Esophagus muscularis mucosa (tissue), 4 donors: ENCODE results near the gene ACSS1. TPM values are rescaled to one million over a fixed set of nuclear protein-coding genes. Genes with fewer than 3 reads are reported as not detected.

Experiments used
- DNase-seq: peaks from one replicate; pipeline ENCODE4 v3.0.0-alpha.2; 2017; ENCODE audit errors: extremely low spot score
- H3K27ac ChIP-seq, 4 donors: fragments of 200-600 bp; sonication (generic); replicated peaks in 1 of 4; 1 replicate in 3 of 4; 2 replicates in 1 of 4; pipeline ENCODE4 v1.5.1; 2016 to 2019; ENCODE audit warnings: mild to moderate bottlenecking in 1 of 4
- H3K27me3 ChIP-seq, 4 donors: fragments of 200-600 bp; sonication (generic); one replicate each; pipeline versions ENCODE4 v1.5.1 to v1.6.0; 2016 to 2019
- H3K36me3 ChIP-seq, 4 donors: fragments of 200-600 bp; sonication (generic); one replicate each; pipeline ENCODE4 v1.5.1; 2016 to 2019
- H3K4me1 ChIP-seq, 4 donors: fragments of 200-600 bp; sonication (generic); one replicate each; pipeline ENCODE4 v1.5.1; 2016 to 2019
- H3K4me3 ChIP-seq, 4 donors: fragments of 200-600 bp; sonication (generic); 1 replicate in 2 of 4; 2 replicates in 2 of 4; pipeline ENCODE4 v1.5.1; 2016 to 2019; ENCODE audit warnings: mild to moderate bottlenecking in 4 of 4, moderate library complexity in 1 of 4
- H3K9me3 ChIP-seq, 4 donors: fragments of 200-600 bp; sonication (generic); 1 replicate in 3 of 4; 2 replicates in 1 of 4; pipeline ENCODE4 v1.5.1; 2016 to 2019
- EP300 ChIP-seq: sonication (generic); formaldehyde crosslinking; IDR thresholded peaks from one replicate; pipeline ENCODE4 v1.6.1; 2017; ENCODE audit warnings: antibody characterized with exemption
- POLR2A ChIP-seq: fragments of 450-650 bp; IDR thresholded peaks from one replicate; pipeline ENCODE4 v1.6.1; 2017; ENCODE audit warnings: antibody characterized with exemption, moderate library complexity, mild to moderate bottlenecking, low read depth
- POLR2AphosphoS5 ChIP-seq, 2 donors: sonication (generic); formaldehyde crosslinking; IDR thresholded peaks; one replicate each; pipeline ENCODE4 v1.6.1; 2017; ENCODE audit warnings: antibody characterized with exemption in 2 of 2
- WGBS: methylation state at CpG from one replicate; pipeline ENCODE4 v1.1.5; 2018; 5-methylcytosine and 5-hydroxymethylcytosine counted together
- intact Hi-C: fragments of 100-400 bp; cut with DNase I; formaldehyde crosslinking; loops from one replicate; pipeline ENCODE4 v1.15.1; 2023
- total RNA-seq, 4 donors: library from RNA; depleted of rRNA; stranded (reverse); fragments of >200 nt; gene quantifications; one replicate each; pipeline versions ENCODE4 v1.1.0 to v1.2.1, GENCODE V29; 2016
- TF ChIP-seq, protein P1 (sequence below), 3 experiments: fragments of 200-600 bp in 2 of 3; fragments of 450-650 bp in 1 of 3; sonication (generic) in 2 of 3; IDR thresholded peaks; one replicate each; pipeline ENCODE4 v1.5.1; 2017 to 2019; ENCODE audit warnings: antibody characterized with exemption in 3 of 3, mild to moderate bottlenecking in 2 of 3, moderate library complexity in 1 of 3

The ACSS1 gene
- total RNA-seq, 4 donors from 2014 or later, result 36.6 to 154 (median 65.3) TPM

DNA sequence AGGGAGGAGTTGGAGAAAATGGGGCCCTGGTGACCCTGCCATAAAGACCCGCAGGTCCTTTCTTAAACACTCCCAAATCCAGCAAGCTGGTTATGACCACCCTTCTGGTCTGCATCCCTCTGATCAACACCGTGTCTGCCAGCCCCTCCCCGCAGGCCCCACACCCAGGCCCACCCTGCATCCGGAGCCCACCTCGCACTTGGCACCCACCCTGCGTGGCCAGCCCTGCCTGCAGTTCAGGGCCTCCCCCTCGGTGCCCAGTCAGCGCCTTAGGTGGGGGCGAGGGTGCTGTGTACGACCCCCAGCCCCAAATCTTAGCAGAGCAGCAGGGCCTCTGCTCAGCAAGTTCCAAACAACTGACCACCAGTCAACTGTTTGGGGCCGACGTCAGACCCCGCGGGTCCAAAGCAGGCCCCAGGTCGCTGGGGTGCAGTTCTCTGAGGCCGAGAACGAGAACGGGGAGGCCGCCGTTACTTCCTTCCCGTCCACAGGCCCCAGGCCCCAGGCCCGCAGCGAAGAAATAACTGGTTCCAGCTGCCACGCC lies 1.2 kb downstream of the ACSS1 start:
- TF ChIP-seq, protein P1, sequence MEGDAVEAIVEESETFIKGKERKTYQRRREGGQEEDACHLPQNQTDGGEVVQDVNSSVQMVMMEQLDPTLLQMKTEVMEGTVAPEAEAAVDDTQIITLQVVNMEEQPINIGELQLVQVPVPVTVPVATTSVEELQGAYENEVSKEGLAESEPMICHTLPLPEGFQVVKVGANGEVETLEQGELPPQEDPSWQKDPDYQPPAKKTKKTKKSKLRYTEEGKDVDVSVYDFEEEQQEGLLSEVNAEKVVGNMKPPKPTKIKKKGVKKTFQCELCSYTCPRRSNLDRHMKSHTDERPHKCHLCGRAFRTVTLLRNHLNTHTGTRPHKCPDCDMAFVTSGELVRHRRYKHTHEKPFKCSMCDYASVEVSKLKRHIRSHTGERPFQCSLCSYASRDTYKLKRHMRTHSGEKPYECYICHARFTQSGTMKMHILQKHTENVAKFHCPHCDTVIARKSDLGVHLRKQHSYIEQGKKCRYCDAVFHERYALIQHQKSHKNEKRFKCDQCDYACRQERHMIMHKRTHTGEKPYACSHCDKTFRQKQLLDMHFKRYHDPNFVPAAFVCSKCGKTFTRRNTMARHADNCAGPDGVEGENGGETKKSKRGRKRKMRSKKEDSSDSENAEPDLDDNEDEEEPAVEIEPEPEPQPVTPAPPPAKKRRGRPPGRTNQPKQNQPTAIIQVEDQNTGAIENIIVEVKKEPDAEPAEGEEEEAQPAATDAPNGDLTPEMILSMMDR (IDR thresholded peaks at IDR 0.05), result no peak
- TF ChIP-seq POLR2A (no peak), EP300 (no peak), POLR2AphosphoS5 (IDR thresholded peaks at IDR 0.05) (no peak)
- H3K4me1 ChIP-seq, result peaks cover 64 to 76% (median 68%) of the 10 kb centered on the region in 4 donors
- no peak for DNase-seq
- no peaks in the 10 kb centered on the region for H3K27me3 ChIP-seq
- peaks cover 0 to 3% (median 0%) of the 10 kb centered on the region in 4 donors for H3K9me3 ChIP-seq
- intact Hi-C loops, result loop anchor here (5.0 to 10.0 kb wide), 2 partner anchors 191 to 1432 kb away; partner anchors contain the start of gene PYGB
- H3K36me3 ChIP-seq, result no peaks in the 10 kb centered on the region
- WGBS, result 14% methylated on average over 16 of the region's 24 CpGs
- H3K27ac ChIP-seq, result peak overlapping the region; percentile 96 to 98 (median 97)
- peak overlapping the region; percentile 85 to 95 (median 89) for H3K4me3 ChIP-seq

- no peak for DNase-seq
- H3K36me3 ChIP-seq, result no peaks in the 10 kb centered on the region
- TF ChIP-seq, protein P1 (IDR thresholded peaks at IDR 0.05), result no peak
- TF ChIP-seq POLR2AphosphoS5 (IDR thresholded peaks at IDR 0.05) (no peak), POLR2A (no peak), EP300 (no peak)
- H3K27ac ChIP-seq, result peak overlapping the region; percentile 96 to 98 (median 97)
- 75% methylated on average over 8 of the region's 8 CpGs for WGBS
- intact Hi-C loops, result loop anchor here (5.0 to 10.0 kb wide), 2 partner anchors 191 to 1431 kb away; partner anchors contain the start of gene PYGB
- H3K4me3 ChIP-seq, result peak overlapping the region; percentile 85 to 95 (median 89)
- H3K4me1 ChIP-seq, result peaks cover 72 to 85% (median 76%) of the 10 kb centered on the region in 4 donors
- no peaks in the 10 kb centered on the region for H3K27me3 ChIP-seq
- H3K9me3 ChIP-seq, result peaks cover 0 to 3% (median 0%) of the 10 kb centered on the region in 4 donors
Measured at GRCh38 chr20:25055711-25056495, 2.0 kb downstream of the ACSS1 start.

- WGBS, result 67% methylated on average over 10 of the region's 10 CpGs
- peaks cover 80 to 92% (median 84%) of the 10 kb centered on the region in 4 donors for H3K4me1 ChIP-seq
- no peaks in the 10 kb centered on the region for H3K36me3 ChIP-seq
- H3K27ac ChIP-seq, result peak overlapping the region; percentile 96 to 98 (median 97)
- H3K27me3 ChIP-seq, result no peaks in the 10 kb centered on the region
- DNase-seq, result no peak
- no peak for TF ChIP-seq POLR2A
- peak in 1 of 2 donors; percentile 43 for TF ChIP-seq POLR2AphosphoS5 (IDR thresholded peaks at IDR 0.05)
- H3K4me3 ChIP-seq, result peak overlapping the region in 1 of 4 donors; percentile 95
- intact Hi-C loops, result loop anchor here (5.0 to 10.0 kb wide), 2 partner anchors 192 to 1430 kb away; partner anchors contain the start of gene PYGB
- H3K9me3 ChIP-seq, result peaks cover 0 to 3% (median 0%) of the 10 kb centered on the region in 4 donors
Measured at GRCh38 chr20:25054995-25055629, 2.8 kb downstream of the ACSS1 start.

DNA sequence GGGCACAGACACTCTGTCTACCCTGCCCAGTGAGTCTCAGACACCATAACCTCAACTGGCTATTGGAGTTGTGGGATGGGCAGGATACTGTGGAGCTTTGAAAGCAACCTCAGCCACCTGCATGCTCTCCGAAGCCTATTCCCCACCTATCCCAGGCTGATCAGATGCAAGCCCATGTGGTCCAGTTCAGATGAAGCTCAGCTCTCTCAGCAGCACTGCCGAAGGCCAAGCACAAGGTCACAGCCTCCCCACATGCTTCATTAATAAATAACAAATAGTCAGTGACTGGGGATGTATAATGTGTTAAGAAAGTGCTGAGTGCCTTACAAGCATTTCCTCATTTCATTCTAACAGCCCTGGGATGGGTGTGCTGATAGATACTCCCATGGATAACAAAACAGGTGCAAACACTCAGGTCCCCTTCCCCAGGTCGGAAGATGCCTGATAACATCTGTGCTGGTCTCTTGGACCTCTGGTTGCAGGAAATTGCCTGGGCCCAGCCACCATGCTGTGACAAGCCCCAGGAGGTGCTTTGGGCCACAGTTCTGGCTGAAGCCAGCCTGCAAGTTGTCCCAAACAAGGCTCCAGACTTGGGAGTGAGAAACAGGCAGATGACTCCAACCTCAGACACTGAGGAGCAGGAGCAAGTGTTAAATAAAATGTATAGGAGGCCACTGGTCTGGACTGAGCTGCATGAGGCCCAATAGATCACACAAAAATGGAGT lies 3.7 kb downstream of the ACSS1 start:
- Histone ChIP-seq H3K36me3 (no peaks in the 10 kb centered on the region), H3K27me3 (no peaks in the 10 kb centered on the region), H3K4me1 (peaks cover 85 to 93% (median 88%) of the 10 kb centered on the region in 4 donors), H3K4me3 (peak overlapping the region in 3 of 4 donors; percentile 1 to 36 (median 23)), H3K27ac (peak overlapping the region; percentile 96 to 98 (median 97)), H3K9me3 (peaks cover 0 to 3% (median 0%) of the 10 kb centered on the region in 4 donors)
- intact Hi-C loops, result loop anchor here (10.0 kb wide), 1 partner anchor 1429 kb away; no protein-coding TSS in a partner anchor
- no peak for DNase-seq
- WGBS, result 56% methylated on average over 3 of the region's 3 CpGs
- TF ChIP-seq, protein P1 (IDR thresholded peaks at IDR 0.05), result no peak
- no peak for TF ChIP-seq POLR2A
- no peak for TF ChIP-seq POLR2AphosphoS5 (IDR thresholded peaks at IDR 0.05)
- no peak for TF ChIP-seq EP300
